B cell (primary cell): ENCODE measurements around the gene GTSF1L.

Experiments
- CTCF ChIP-seq: fragments of 200-600 bp; IDR thresholded peaks from one replicate; pipeline ENCODE4 v1.8.0; 2022; ENCODE audit warnings: antibody characterized with exemption, mild to moderate bottlenecking
- EZH2 ChIP-seq: IDR thresholded peaks from 2 replicates; pipeline ENCODE4 v1.6.1; 2012; ENCODE audit warnings: borderline replicate concordance, low read depth, mild to moderate bottlenecking, moderate library complexity, low read length; ENCODE audit not compliant: insufficient read depth, poor library complexity, severe bottlenecking

GRCh38 chr20:43749734-43750294 lies 23.0 kb upstream of the GTSF1L start:
- TF ChIP-seq EZH2 (no peak), CTCF (peak; percentile 100)
